GM23338 (cell line): ENCODE results near the gene CFAP251. TPM values are rescaled to one million over a fixed set of nuclear protein-coding genes. Genes with fewer than 3 reads are reported as not detected.

Experiments used
- ATAC-seq: fragments of 200-7000 bp; cut with Tn5 transposase; 3 replicates; pipeline ENCODE4 v1.9.1; 2020
- DNase-seq: peaks from one replicate; pipeline ENCODE4 v3.0.0-alpha.2; 2015; ENCODE audit warnings: low spot score
- H2AFZ ChIP-seq: fragments of 200-600 bp; sonication (generic); 2 replicates; pipeline ENCODE4 v1.8.0; 2016; ENCODE audit warnings: antibody characterized with exemption, mild to moderate bottlenecking, moderate library complexity
- H3F3A ChIP-seq: fragments of 200-600 bp; sonication (generic); replicated peaks from 2 replicates; pipeline ENCODE4 v1.8.0; 2017; ENCODE audit warnings: antibody characterized with exemption, mixed run types, low read depth
- H3K27ac ChIP-seq: fragments of 200-600 bp; sonication (generic); 2 replicates; pipeline ENCODE4 v1.6.1; 2016; ENCODE audit warnings: low read depth
- H3K27me3 ChIP-seq: fragments of 200-600 bp; sonication (generic); 2 replicates; pipeline ENCODE4 v1.8.0; 2016; ENCODE audit warnings: mild to moderate bottlenecking, mixed run types, moderate library complexity; ENCODE audit not compliant: insufficient read depth
- H3K36me3 ChIP-seq: fragments of 200-600 bp; sonication (generic); 2 replicates; pipeline ENCODE4 v1.8.0; 2016; ENCODE audit warnings: mild to moderate bottlenecking; ENCODE audit not compliant: insufficient read depth
- H3K4me1 ChIP-seq: fragments of 200-600 bp; sonication (generic); 2 replicates; pipeline ENCODE4 v1.8.0; 2016; ENCODE audit warnings: mild to moderate bottlenecking, moderate library complexity; ENCODE audit not compliant: insufficient read depth
- H3K4me2 ChIP-seq: fragments of 200-600 bp; sonication (generic); 2 replicates; pipeline ENCODE4 v1.7.1; 2017; ENCODE audit warnings: mixed run types
- H3K4me3 ChIP-seq: fragments of 200-600 bp; sonication (generic); 2 replicates; pipeline ENCODE4 v1.6.1; 2016; ENCODE audit warnings: mixed run types
- H3K79me2 ChIP-seq: fragments of 200-600 bp; sonication (generic); replicated peaks from 2 replicates; pipeline ENCODE4 v1.8.0; 2017; ENCODE audit warnings: mild to moderate bottlenecking; ENCODE audit not compliant: insufficient read depth
- H3K9me2 ChIP-seq: fragments of 200-600 bp; sonication (generic); 2 replicates; pipeline ENCODE4 v1.8.0; 2017; ENCODE audit not compliant: insufficient read depth
- H4K20me1 ChIP-seq: fragments of 200-600 bp; sonication (generic); replicated peaks from 2 replicates; pipeline ENCODE4 v1.8.0; 2017; ENCODE audit warnings: mild to moderate bottlenecking; ENCODE audit not compliant: insufficient read depth
- H3K27ac Mint-ChIP-seq: 2 replicates; pipeline ENCODE4 v1.8.0; 2020; ENCODE audit warnings: inconsistent platforms, mild to moderate bottlenecking, moderate library complexity, mixed read lengths
- H3K27me3 Mint-ChIP-seq: 3 replicates; pipeline ENCODE4 v1.8.0; 2022; ENCODE audit warnings: low read depth, mild to moderate bottlenecking, moderate library complexity, mixed read lengths, inconsistent platforms; ENCODE audit not compliant: insufficient read depth, poor library complexity
- H3K36me3 Mint-ChIP-seq: 3 replicates; pipeline ENCODE4 v1.8.0; 2021; ENCODE audit warnings: low read depth, mild to moderate bottlenecking, inconsistent platforms, moderate library complexity, mixed read lengths
- H3K4me1 Mint-ChIP-seq: 3 replicates; pipeline ENCODE4 v1.8.0; 2020; ENCODE audit warnings: mild to moderate bottlenecking, inconsistent platforms, mixed read lengths
- H3K4me3 Mint-ChIP-seq: 3 replicates; pipeline ENCODE4 v1.8.0; 2021; ENCODE audit warnings: moderate library complexity, mild to moderate bottlenecking, inconsistent platforms, mixed read lengths
- H3K9me3 Mint-ChIP-seq: 3 replicates; pipeline ENCODE4 v1.8.0; 2020; ENCODE audit warnings: moderate library complexity, mild to moderate bottlenecking, inconsistent platforms, mixed read lengths
- EZH2 ChIP-seq: fragments of 200-600 bp; sonication (generic); IDR thresholded peaks from one replicate; pipeline ENCODE4 v1.8.0; 2017; ENCODE audit warnings: antibody characterized with exemption, mild to moderate bottlenecking, low read depth; ENCODE audit not compliant: unreplicated experiment
- EZH2phosphoT487 ChIP-seq: fragments of 200-600 bp; sonication (generic); IDR thresholded peaks from one replicate; pipeline ENCODE4 v1.8.1; 2018; ENCODE audit warnings: antibody characterized with exemption; ENCODE audit not compliant: unreplicated experiment
- JUNB ChIP-seq: IDR thresholded peaks from one replicate; pipeline ENCODE4 v1.6.1; 2016; ENCODE audit warnings: antibody characterized with exemption; ENCODE audit not compliant: unreplicated experiment
- NANOG ChIP-seq: IDR thresholded peaks from 2 replicates; pipeline ENCODE4 v1.6.1; 2016; ENCODE audit warnings: antibody characterized with exemption, borderline replicate concordance
- POLR2AphosphoS5 ChIP-seq: IDR thresholded peaks from 2 replicates; pipeline ENCODE4 v1.6.1; 2016; ENCODE audit warnings: antibody characterized with exemption, low read depth
- STAT1 ChIP-seq: IDR thresholded peaks from one replicate; pipeline ENCODE4 v1.6.1; 2016; ENCODE audit warnings: antibody characterized with exemption; ENCODE audit not compliant: unreplicated experiment
- ZNF331 ChIP-seq: fragments of 250-450 bp; sonication (Bioruptor Pico); IDR thresholded peaks from 2 replicates; pipeline ENCODE4 v1.5.0; 2020; ENCODE audit warnings: low read depth, mild to moderate bottlenecking, moderate library complexity
- polyA plus RNA-seq: library from polyadenylated mRNA; unstranded; fragments of >200 nt; fragmentation: Nextera tagmentation; extraction: Ambion mirVana; gene quantifications from 2 replicates; pipeline ENCODE4 v1.2.1, GENCODE V29; 2016
- total RNA-seq: library from RNA; depleted of rRNA; stranded (reverse); fragments of >200 nt; shearing (Covaris generic); gene quantifications from 2 replicates; pipeline ENCODE4 v1.2.3, GENCODE V29; 2014
- TF ChIP-seq, protein P1 (sequence below): IDR thresholded peaks from one replicate; pipeline ENCODE4 v1.6.1; 2018; ENCODE audit warnings: antibody characterized with exemption; ENCODE audit not compliant: unreplicated experiment
- TF ChIP-seq, protein P2 (sequence below): IDR thresholded peaks from 2 replicates; pipeline ENCODE4 v1.6.1; 2016; ENCODE audit warnings: antibody characterized with exemption
- TF ChIP-seq, protein P3 (sequence below): fragments of 250-450 bp; sonication (Bioruptor Pico); IDR thresholded peaks from 2 replicates; pipeline ENCODE4 v1.5.0; 2020; ENCODE audit warnings: mild to moderate bottlenecking, moderate library complexity
- TF ChIP-seq, protein P4 (sequence below), 2 experiments: fragments of 200-600 bp in 1 of 2; sonication (generic) in 1 of 2; conservative IDR thresholded peaks; 2 replicates each; pipeline versions ENCODE4 v1.5.1 to v1.6.1; 2016 to 2017; ENCODE audit warnings: antibody characterized with exemption in 2 of 2, low read depth in 2 of 2, mild to moderate bottlenecking in 2 of 2, moderate library complexity in 1 of 2

The CFAP251 gene
- total and polyA plus RNA-seq, 2 experiments from 2014 or later = 1.4 to 2.5 TPM

DNA sequence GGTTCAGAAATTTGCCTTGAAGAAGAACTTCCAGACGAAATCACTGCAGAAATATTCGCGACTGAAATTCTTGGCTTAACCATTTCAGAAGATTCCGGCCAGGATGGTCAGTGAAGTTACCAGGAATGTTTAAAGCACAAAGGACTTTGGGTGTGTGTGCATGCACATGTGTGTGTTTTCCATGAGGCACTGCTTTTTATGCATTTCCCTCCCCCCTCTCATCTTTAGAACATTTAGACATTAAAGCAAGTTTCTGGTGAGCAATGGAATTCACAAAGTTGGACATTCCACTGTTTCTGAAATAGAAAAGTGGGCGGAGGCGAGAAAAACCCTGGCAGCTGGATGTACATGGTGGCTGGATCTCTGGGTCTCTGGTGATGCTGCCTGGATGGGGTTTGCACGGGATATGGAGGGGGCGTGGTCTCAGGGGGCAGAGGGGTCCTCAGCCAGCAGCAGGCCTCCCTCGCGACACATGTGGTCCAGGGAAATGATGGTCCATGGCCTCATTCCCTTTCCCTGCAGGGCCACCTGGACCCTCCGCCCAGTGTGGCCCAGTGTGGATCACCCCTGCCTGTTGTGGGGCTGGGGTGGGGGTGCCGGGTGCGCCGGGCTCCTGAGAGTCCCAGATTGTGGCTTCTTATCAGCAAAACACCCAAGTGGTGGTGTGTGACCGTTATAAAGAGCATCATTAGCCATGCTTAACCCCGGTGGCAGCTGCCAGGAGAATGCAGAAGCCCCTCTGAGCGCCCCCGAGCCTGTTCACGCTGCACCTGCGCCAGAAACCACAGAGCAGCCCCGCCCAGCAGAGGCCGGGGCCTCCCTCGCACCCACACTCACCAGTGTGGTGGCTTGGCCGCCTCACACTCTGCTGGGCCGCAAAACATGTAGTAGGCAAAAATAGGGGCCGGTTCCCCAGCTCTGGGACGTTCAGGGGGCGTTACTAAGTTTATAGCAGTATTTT is 85.5 kb downstream of the CFAP251 start:
- Histone ChIP-seq H4K20me1 (no peaks in the 10 kb centered on the region), H3K4me3 (no peak overlapping the region), H3K27ac (no peak overlapping the region), H3F3A (no peaks in the 10 kb centered on the region), H3K36me3 (no peaks in the 10 kb centered on the region), H3K4me1 (no peaks in the 10 kb centered on the region), H3K27me3 (no peaks in the 10 kb centered on the region), H2AFZ (no peak overlapping the region), H3K9me2 (no peaks in the 10 kb centered on the region), H3K4me2 (no peak overlapping the region), H3K79me2 (no peaks in the 10 kb centered on the region)
- Mint-ChIP-seq H3K9me3 (peaks cover 5% of the 10 kb centered on the region; the same call in 1 of the 3 replicates), H3K27me3 (peaks cover 2% of the 10 kb centered on the region), H3K36me3 (no peaks in the 10 kb centered on the region), H3K27ac (no peak overlapping the region), H3K4me3 (no peak overlapping the region), H3K4me1 (peaks cover 7% of the 10 kb centered on the region; the same call in 2 of the 3 replicates)
- DNase-seq (no peak), ATAC-seq (no peak)
- TF ChIP-seq EZH2 (no peak), JUNB (no peak), EZH2phosphoT487 (no peak), ZNF331 (CRISPR knock-in tag) (no peak), POLR2AphosphoS5 (no peak), NANOG (no peak), STAT1 (no peak)
- TF ChIP-seq, protein P1, sequence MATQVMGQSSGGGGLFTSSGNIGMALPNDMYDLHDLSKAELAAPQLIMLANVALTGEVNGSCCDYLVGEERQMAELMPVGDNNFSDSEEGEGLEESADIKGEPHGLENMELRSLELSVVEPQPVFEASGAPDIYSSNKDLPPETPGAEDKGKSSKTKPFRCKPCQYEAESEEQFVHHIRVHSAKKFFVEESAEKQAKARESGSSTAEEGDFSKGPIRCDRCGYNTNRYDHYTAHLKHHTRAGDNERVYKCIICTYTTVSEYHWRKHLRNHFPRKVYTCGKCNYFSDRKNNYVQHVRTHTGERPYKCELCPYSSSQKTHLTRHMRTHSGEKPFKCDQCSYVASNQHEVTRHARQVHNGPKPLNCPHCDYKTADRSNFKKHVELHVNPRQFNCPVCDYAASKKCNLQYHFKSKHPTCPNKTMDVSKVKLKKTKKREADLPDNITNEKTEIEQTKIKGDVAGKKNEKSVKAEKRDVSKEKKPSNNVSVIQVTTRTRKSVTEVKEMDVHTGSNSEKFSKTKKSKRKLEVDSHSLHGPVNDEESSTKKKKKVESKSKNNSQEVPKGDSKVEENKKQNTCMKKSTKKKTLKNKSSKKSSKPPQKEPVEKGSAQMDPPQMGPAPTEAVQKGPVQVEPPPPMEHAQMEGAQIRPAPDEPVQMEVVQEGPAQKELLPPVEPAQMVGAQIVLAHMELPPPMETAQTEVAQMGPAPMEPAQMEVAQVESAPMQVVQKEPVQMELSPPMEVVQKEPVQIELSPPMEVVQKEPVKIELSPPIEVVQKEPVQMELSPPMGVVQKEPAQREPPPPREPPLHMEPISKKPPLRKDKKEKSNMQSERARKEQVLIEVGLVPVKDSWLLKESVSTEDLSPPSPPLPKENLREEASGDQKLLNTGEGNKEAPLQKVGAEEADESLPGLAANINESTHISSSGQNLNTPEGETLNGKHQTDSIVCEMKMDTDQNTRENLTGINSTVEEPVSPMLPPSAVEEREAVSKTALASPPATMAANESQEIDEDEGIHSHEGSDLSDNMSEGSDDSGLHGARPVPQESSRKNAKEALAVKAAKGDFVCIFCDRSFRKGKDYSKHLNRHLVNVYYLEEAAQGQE = no peak
- TF ChIP-seq, protein P2, sequence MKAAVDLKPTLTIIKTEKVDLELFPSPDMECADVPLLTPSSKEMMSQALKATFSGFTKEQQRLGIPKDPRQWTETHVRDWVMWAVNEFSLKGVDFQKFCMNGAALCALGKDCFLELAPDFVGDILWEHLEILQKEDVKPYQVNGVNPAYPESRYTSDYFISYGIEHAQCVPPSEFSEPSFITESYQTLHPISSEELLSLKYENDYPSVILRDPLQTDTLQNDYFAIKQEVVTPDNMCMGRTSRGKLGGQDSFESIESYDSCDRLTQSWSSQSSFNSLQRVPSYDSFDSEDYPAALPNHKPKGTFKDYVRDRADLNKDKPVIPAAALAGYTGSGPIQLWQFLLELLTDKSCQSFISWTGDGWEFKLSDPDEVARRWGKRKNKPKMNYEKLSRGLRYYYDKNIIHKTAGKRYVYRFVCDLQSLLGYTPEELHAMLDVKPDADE = no peak
- TF ChIP-seq, protein P3, sequence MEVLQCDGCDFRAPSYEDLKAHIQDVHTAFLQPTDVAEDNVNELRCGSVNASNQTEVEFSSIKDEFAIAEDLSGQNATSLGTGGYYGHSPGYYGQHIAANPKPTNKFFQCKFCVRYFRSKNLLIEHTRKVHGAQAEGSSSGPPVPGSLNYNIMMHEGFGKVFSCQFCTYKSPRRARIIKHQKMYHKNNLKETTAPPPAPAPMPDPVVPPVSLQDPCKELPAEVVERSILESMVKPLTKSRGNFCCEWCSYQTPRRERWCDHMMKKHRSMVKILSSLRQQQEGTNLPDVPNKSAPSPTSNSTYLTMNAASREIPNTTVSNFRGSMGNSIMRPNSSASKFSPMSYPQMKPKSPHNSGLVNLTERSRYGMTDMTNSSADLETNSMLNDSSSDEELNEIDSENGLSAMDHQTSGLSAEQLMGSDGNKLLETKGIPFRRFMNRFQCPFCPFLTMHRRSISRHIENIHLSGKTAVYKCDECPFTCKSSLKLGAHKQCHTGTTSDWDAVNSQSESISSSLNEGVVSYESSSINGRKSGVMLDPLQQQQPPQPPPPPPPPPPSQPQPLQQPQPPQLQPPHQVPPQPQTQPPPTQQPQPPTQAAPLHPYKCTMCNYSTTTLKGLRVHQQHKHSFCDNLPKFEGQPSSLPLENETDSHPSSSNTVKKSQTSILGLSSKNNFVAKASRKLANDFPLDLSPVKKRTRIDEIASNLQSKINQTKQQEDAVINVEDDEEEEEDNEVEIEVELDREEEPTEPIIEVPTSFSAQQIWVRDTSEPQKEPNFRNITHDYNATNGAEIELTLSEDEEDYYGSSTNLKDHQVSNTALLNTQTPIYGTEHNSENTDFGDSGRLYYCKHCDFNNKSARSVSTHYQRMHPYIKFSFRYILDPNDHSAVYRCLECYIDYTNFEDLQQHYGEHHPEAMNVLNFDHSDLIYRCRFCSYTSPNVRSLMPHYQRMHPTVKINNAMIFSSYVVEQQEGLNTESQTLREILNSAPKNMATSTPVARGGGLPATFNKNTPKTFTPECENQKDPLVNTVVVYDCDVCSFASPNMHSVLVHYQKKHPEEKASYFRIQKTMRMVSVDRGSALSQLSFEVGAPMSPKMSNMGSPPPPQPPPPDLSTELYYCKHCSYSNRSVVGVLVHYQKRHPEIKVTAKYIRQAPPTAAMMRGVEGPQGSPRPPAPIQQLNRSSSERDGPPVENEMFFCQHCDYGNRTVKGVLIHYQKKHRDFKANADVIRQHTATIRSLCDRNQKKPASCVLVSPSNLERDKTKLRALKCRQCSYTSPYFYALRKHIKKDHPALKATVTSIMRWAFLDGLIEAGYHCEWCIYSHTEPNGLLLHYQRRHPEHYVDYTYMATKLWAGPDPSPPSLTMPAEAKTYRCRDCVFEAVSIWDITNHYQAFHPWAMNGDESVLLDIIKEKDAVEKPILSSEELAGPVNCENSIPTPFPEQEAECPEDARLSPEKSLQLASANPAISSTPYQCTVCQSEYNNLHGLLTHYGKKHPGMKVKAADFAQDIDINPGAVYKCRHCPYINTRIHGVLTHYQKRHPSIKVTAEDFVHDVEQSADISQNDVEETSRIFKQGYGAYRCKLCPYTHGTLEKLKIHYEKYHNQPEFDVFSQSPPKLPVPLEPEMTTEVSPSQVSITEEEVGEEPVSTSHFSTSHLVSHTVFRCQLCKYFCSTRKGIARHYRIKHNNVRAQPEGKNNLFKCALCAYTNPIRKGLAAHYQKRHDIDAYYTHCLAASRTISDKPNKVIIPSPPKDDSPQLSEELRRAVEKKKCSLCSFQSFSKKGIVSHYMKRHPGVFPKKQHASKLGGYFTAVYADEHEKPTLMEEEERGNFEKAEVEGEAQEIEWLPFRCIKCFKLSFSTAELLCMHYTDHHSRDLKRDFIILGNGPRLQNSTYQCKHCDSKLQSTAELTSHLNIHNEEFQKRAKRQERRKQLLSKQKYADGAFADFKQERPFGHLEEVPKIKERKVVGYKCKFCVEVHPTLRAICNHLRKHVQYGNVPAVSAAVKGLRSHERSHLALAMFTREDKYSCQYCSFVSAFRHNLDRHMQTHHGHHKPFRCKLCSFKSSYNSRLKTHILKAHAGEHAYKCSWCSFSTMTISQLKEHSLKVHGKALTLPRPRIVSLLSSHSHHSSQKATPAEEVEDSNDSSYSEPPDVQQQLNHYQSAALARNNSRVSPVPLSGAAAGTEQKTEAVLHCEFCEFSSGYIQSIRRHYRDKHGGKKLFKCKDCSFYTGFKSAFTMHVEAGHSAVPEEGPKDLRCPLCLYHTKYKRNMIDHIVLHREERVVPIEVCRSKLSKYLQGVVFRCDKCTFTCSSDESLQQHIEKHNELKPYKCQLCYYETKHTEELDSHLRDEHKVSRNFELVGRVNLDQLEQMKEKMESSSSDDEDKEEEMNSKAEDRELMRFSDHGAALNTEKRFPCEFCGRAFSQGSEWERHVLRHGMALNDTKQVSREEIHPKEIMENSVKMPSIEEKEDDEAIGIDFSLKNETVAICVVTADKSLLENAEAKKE (CRISPR knock-in tag) = no peak
- TF ChIP-seq, protein P4, sequence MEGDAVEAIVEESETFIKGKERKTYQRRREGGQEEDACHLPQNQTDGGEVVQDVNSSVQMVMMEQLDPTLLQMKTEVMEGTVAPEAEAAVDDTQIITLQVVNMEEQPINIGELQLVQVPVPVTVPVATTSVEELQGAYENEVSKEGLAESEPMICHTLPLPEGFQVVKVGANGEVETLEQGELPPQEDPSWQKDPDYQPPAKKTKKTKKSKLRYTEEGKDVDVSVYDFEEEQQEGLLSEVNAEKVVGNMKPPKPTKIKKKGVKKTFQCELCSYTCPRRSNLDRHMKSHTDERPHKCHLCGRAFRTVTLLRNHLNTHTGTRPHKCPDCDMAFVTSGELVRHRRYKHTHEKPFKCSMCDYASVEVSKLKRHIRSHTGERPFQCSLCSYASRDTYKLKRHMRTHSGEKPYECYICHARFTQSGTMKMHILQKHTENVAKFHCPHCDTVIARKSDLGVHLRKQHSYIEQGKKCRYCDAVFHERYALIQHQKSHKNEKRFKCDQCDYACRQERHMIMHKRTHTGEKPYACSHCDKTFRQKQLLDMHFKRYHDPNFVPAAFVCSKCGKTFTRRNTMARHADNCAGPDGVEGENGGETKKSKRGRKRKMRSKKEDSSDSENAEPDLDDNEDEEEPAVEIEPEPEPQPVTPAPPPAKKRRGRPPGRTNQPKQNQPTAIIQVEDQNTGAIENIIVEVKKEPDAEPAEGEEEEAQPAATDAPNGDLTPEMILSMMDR (conservative IDR thresholded peaks at IDR 0.05; ENCODE audit: low read depth in 2 of 2) = no peak
